ENCODE measurements around the gene NIPAL4.

GRCh38 chr5:157481265-157481664 is 21.3 kb downstream of the NIPAL4 start:
- TF ChIP-seq CTCF (IDR thresholded peaks at IDR 0.05; ENCODE audit: borderline replicate concordance, extremely low read depth, low read length, poor library complexity, severe bottlenecking) = no peak
- no peak for TF ChIP-seq EZH2 (IDR thresholded peaks at IDR 0.05; ENCODE audit: borderline replicate concordance, low read depth, low read length, severe bottlenecking)

Data from DND-41 (cell line).